H9 (cell line): ENCODE measurements around the gene UCP2. TPM values are rescaled to one million over a fixed set of nuclear protein-coding genes. Genes with fewer than 3 reads are reported as not detected.

Experiments
- DNase-seq: peaks from one replicate; pipeline ENCODE4 v3.0.0-alpha.2; 2017
- H2AFZ ChIP-seq: one replicate; pipeline ENCODE4 v1.6.1; 2013; ENCODE audit warnings: mild to moderate bottlenecking, low read length, control low read depth, moderate library complexity
- H2AK5ac ChIP-seq: 2 replicates; pipeline ENCODE4 v1.6.1; 2013; ENCODE audit warnings: low read length, control low read depth, mixed read lengths; ENCODE audit not compliant: insufficient read length
- H2BK120ac ChIP-seq: one replicate; pipeline ENCODE4 v1.6.1; 2013; ENCODE audit warnings: low read depth, mild to moderate bottlenecking, low read length, control low read depth, inconsistent platforms; ENCODE audit not compliant: poor library complexity, severe bottlenecking
- H2BK12ac ChIP-seq: 2 replicates; pipeline ENCODE4 v1.6.1; 2013; ENCODE audit warnings: low read length, control low read depth, mixed read lengths, low read depth; ENCODE audit not compliant: insufficient read length
- H2BK15ac ChIP-seq: 2 replicates; pipeline ENCODE4 v1.6.1; 2013; ENCODE audit warnings: low read depth, low read length, control low read depth
- H2BK20ac ChIP-seq: one replicate; pipeline ENCODE4 v1.6.1; 2013; ENCODE audit warnings: low read depth, mild to moderate bottlenecking, low read length, control low read depth, inconsistent platforms; ENCODE audit not compliant: poor library complexity, severe bottlenecking
- H2BK5ac ChIP-seq: 2 replicates; pipeline ENCODE4 v1.6.1; 2013; ENCODE audit warnings: low read length, control low read depth, mixed read lengths; ENCODE audit not compliant: insufficient read length
- H3K14ac ChIP-seq: 2 replicates; pipeline ENCODE4 v1.6.1; 2013; ENCODE audit warnings: low read length, control low read depth; ENCODE audit not compliant: insufficient read depth
- H3K18ac ChIP-seq: 2 replicates; pipeline ENCODE4 v1.6.1; 2013; ENCODE audit warnings: low read depth, mild to moderate bottlenecking, mixed read lengths, low read length, control low read depth; ENCODE audit not compliant: insufficient read length
- H3K23ac ChIP-seq: 2 replicates; pipeline ENCODE4 v1.6.1; 2013; ENCODE audit warnings: low read length, control low read depth, mixed read lengths, low read depth; ENCODE audit not compliant: insufficient read length
- H3K23me2 ChIP-seq: 2 replicates; pipeline ENCODE4 v1.6.1; 2013; ENCODE audit warnings: low read depth, mild to moderate bottlenecking, mixed read lengths, low read length, control low read depth; ENCODE audit not compliant: insufficient read length, poor library complexity, severe bottlenecking
- H3K27ac ChIP-seq: 2 replicates; pipeline ENCODE4 v1.5.1; 2013; ENCODE audit warnings: low read length, control low read depth, mixed read lengths, low read depth; ENCODE audit not compliant: insufficient read length
- H3K27me3 ChIP-seq: 2 replicates; pipeline ENCODE4 v1.6.1; 2013; ENCODE audit warnings: low read length, control low read depth, inconsistent platforms; ENCODE audit not compliant: insufficient read depth
- H3K4ac ChIP-seq: 2 replicates; pipeline ENCODE4 v1.6.1; 2013; ENCODE audit warnings: low read depth, mild to moderate bottlenecking, control low read depth, inconsistent platforms, low read length, moderate library complexity
- H3K4me1 ChIP-seq: 2 replicates; pipeline ENCODE4 v1.6.1; 2013; ENCODE audit warnings: low read length, control low read depth, inconsistent platforms; ENCODE audit not compliant: insufficient read depth
- H3K4me2 ChIP-seq: 2 replicates; pipeline ENCODE4 v1.6.1; 2013; ENCODE audit warnings: low read length, control low read depth, mixed read lengths; ENCODE audit not compliant: insufficient read length, insufficient read depth
- H3K56ac ChIP-seq: 2 replicates; pipeline ENCODE4 v1.6.1; 2013; ENCODE audit warnings: low read depth, mild to moderate bottlenecking, mixed read lengths, low read length, control low read depth; ENCODE audit not compliant: insufficient read length
- H3K79me1 ChIP-seq: 2 replicates; pipeline ENCODE4 v1.6.1; 2013; ENCODE audit warnings: low read depth, mild to moderate bottlenecking, moderate library complexity, low read length, control low read depth, inconsistent platforms; ENCODE audit not compliant: insufficient read depth, poor library complexity, severe bottlenecking
- H3K79me2 ChIP-seq: 2 replicates; pipeline ENCODE4 v1.6.1; 2013; ENCODE audit warnings: low read length, control low read depth, inconsistent platforms; ENCODE audit not compliant: insufficient read depth
- H3K9ac ChIP-seq: 2 replicates; pipeline ENCODE4 v1.6.1; 2013; ENCODE audit warnings: low read length, control low read depth, mixed read lengths; ENCODE audit not compliant: insufficient read length; ENCODE audit errors: extremely low read depth
- H3K9me3 ChIP-seq: one replicate; pipeline ENCODE4 v1.6.1; 2013; ENCODE audit warnings: low read depth, low read length, inconsistent platforms; ENCODE audit not compliant: control insufficient read depth
- H3T11ph ChIP-seq: one replicate; pipeline ENCODE4 v1.6.1; 2013; ENCODE audit warnings: mild to moderate bottlenecking, low read length, control low read depth, inconsistent platforms
- H4K20me1 ChIP-seq: one replicate; pipeline ENCODE4 v1.6.1; 2013; ENCODE audit not compliant: control insufficient read depth, insufficient read length, insufficient read depth
- H4K5ac ChIP-seq: 2 replicates; pipeline ENCODE4 v1.6.1; 2013; ENCODE audit warnings: low read depth, mild to moderate bottlenecking, mixed read lengths, low read length, control low read depth; ENCODE audit not compliant: insufficient read length
- H4K8ac ChIP-seq: replicated peaks from 2 replicates; pipeline ENCODE4 v1.6.1; 2013; ENCODE audit warnings: low read length, control low read depth, mixed read lengths, low read depth; ENCODE audit not compliant: insufficient read length
- H4K91ac ChIP-seq: 2 replicates; pipeline ENCODE4 v1.6.1; 2013; ENCODE audit warnings: low read depth, mild to moderate bottlenecking, moderate library complexity, mixed read lengths, low read length, control low read depth; ENCODE audit not compliant: insufficient read length
- H3K27ac Mint-ChIP-seq, 3 experiments: 2 replicates in 2 of 3; 3 replicates in 1 of 3; pipeline ENCODE4 v1.8.0; 2020 to 2021; ENCODE audit warnings: mixed read lengths in 3 of 3, mild to moderate bottlenecking in 1 of 3, moderate library complexity in 1 of 3
- H3K27me3 Mint-ChIP-seq: 2 replicates; pipeline ENCODE4 v1.8.0; 2021; ENCODE audit warnings: low read depth, mild to moderate bottlenecking, moderate library complexity, mixed read lengths
- H3K36me3 Mint-ChIP-seq, 3 experiments: 2 replicates in 2 of 3; 3 replicates in 1 of 3; pipeline ENCODE4 v1.8.0; 2020 to 2021; ENCODE audit warnings: low read depth in 3 of 3, mixed read lengths in 3 of 3; ENCODE audit not compliant: insufficient read depth in 1 of 3
- H3K4me1 Mint-ChIP-seq, 2 experiments: 2 replicates each; pipeline ENCODE4 v1.8.0; 2020; ENCODE audit warnings: mixed read lengths in 2 of 2
- H3K4me3 Mint-ChIP-seq, 2 experiments: 2 replicates in 1 of 2; 3 replicates in 1 of 2; pipeline ENCODE4 v1.8.0; 2020 to 2021; ENCODE audit warnings: mild to moderate bottlenecking in 2 of 2, mixed read lengths in 2 of 2, moderate library complexity in 1 of 2
- H3K9me3 Mint-ChIP-seq, 2 experiments: 2 replicates in 1 of 2; 3 replicates in 1 of 2; pipeline ENCODE4 v1.8.0; 2020; ENCODE audit warnings: mild to moderate bottlenecking in 2 of 2, mixed read lengths in 2 of 2, moderate library complexity in 1 of 2
- WGBS: extraction: QIAGEN DNeasy Blood & Tissue Kit; methylation state at CpG from one replicate; pipeline ENCODE4 v1.1.7; 2013; ENCODE audit warnings: missing lambda C conversion rate, low lambda C conversion rate, mixed read lengths; ENCODE audit not compliant: insufficient read length; ENCODE audit errors: extremely low coverage; 5-methylcytosine and 5-hydroxymethylcytosine counted together
- total RNA-seq: library from RNA; stranded (reverse); gene quantifications from 2 replicates; pipeline ENCODE4 v1.2.1, GENCODE V29; 2021
- TF ChIP-seq, protein P1 (sequence below): fragments of 200-600 bp; sonication (generic); conservative IDR thresholded peaks from 3 replicates; pipeline ENCODE4 v1.8.0; 2021; ENCODE audit warnings: antibody characterized with exemption, mild to moderate bottlenecking

UCP2 gene
- total RNA-seq, 1 experiment from 2014 or later, result 62.1 TPM

DNA sequence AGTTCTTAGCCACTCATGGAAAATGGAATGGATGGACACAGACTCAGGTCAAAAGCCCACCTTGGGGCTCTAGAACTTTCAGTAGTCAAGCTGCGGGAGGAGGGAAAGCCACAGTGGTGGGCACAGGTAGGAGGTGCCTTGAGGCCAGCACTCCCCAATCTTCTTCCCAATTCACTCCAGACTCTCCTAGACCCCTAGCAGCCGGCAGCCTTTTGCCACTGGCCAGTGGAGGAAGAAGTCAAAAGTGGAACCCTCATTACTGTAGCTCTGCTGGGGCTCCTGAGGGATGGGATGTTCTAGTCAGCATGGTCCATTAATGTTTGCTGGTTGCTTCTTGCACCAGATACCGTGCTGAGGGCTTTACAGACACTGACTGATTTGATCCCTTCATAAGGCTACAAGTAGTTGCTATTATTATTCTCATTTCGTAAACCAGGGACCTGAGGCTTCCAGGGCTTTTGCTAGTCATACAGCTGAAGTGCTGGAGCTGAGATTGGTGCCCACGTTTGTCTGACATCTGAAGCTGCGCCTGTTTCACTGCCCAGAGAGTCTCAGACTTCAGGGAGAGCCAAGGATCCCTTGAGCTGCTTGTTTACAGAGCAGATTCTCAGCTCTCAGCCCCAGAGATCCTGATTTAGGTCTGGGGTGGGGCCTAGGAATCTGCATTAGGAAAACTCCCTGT lies 25.2 kb upstream of the UCP2 start:
- H3T11ph ChIP-seq, result no peak overlapping the region
- no peak overlapping the region for H3K4me2 ChIP-seq
- no peak overlapping the region for H2BK20ac ChIP-seq
- no peak overlapping the region for H3K4ac ChIP-seq
- no peaks in the 10 kb centered on the region for H3K9me3 ChIP-seq
- no peak overlapping the region for H3K23ac ChIP-seq
- H2AFZ ChIP-seq, result no peak overlapping the region
- H3K18ac ChIP-seq, result no peak overlapping the region
- no peak overlapping the region for H2BK12ac ChIP-seq
- H3K79me1 ChIP-seq, result no peaks in the 10 kb centered on the region
- no peak overlapping the region for H2BK15ac ChIP-seq
- H4K20me1 ChIP-seq, result no peaks in the 10 kb centered on the region
- no peak for DNase-seq
- no peak overlapping the region for H4K8ac ChIP-seq
- H2BK5ac ChIP-seq, result no peak overlapping the region
- no peak overlapping the region for H2AK5ac ChIP-seq
- H3K14ac ChIP-seq, result no peak overlapping the region; the same call in 1 of the 2 replicates
- Mint-ChIP-seq H3K4me3 (no peak overlapping the region), H3K27ac (no peak overlapping the region), H3K9me3 (no peaks in the 10 kb centered on the region), H3K27me3 (no peaks in the 10 kb centered on the region), H3K4me1 (peaks cover 13 to 27% of the 10 kb centered on the region in 2 experiments), H3K36me3 (peaks cover 0 to 3% (median 2%) of the 10 kb centered on the region in 3 experiments; a peak in 2 of 7 replicates)
- no peak overlapping the region for H4K91ac ChIP-seq
- no peaks in the 10 kb centered on the region for H3K4me1 ChIP-seq
- no peaks in the 10 kb centered on the region for H3K23me2 ChIP-seq
- WGBS, result no CpG with 5 or more reads among the region's 6 CpGs
- no peak overlapping the region for H3K56ac ChIP-seq
- H2BK120ac ChIP-seq, result no peak overlapping the region
- H3K9ac ChIP-seq, result no peak overlapping the region
- TF ChIP-seq, protein P1, sequence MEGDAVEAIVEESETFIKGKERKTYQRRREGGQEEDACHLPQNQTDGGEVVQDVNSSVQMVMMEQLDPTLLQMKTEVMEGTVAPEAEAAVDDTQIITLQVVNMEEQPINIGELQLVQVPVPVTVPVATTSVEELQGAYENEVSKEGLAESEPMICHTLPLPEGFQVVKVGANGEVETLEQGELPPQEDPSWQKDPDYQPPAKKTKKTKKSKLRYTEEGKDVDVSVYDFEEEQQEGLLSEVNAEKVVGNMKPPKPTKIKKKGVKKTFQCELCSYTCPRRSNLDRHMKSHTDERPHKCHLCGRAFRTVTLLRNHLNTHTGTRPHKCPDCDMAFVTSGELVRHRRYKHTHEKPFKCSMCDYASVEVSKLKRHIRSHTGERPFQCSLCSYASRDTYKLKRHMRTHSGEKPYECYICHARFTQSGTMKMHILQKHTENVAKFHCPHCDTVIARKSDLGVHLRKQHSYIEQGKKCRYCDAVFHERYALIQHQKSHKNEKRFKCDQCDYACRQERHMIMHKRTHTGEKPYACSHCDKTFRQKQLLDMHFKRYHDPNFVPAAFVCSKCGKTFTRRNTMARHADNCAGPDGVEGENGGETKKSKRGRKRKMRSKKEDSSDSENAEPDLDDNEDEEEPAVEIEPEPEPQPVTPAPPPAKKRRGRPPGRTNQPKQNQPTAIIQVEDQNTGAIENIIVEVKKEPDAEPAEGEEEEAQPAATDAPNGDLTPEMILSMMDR, result no peak
- no peak overlapping the region for H3K27ac ChIP-seq
- no peaks in the 10 kb centered on the region for H3K27me3 ChIP-seq
- H3K79me2 ChIP-seq, result no peaks in the 10 kb centered on the region
- H4K5ac ChIP-seq, result no peak overlapping the region
